Kidney (tissue), 14 donors: ENCODE results near the gene AQP9. TPM values are rescaled to one million over a fixed set of nuclear protein-coding genes. Genes with fewer than 3 reads are reported as not detected.

Experiments
- DNase-seq, 5 donors: peaks; one replicate each; pipeline ENCODE4 v3.0.0-alpha.2; 2013 to 2020
- FAIRE-seq: peaks from 2 replicates; lab custom pipeline; 2012; peaks lifted over from hg19 to GRCh38; lab: Jason Lieb, UNC
- H3K27ac ChIP-seq, 2 donors: one replicate each; pipeline ENCODE4 v1.7.0; 2013; ENCODE audit warnings: low read depth in 2 of 2, low read length in 2 of 2, inconsistent platforms in 1 of 2
- H3K27me3 ChIP-seq: one replicate; pipeline ENCODE4 v1.7.1; 2013; ENCODE audit warnings: low read length, inconsistent platforms; ENCODE audit not compliant: control insufficient read depth, insufficient read depth
- H3K36me3 ChIP-seq, 3 donors: one replicate each; pipeline versions ENCODE4 v1.7.0 to v1.7.1; 2013; ENCODE audit warnings: low read length in 3 of 3, control low read depth in 1 of 3, inconsistent platforms in 1 of 3; ENCODE audit not compliant: insufficient read depth in 3 of 3, control insufficient read depth in 2 of 3
- H3K4me1 ChIP-seq, 3 donors: one replicate each; pipeline versions ENCODE4 v1.7.0 to v1.7.1; 2013; ENCODE audit warnings: low read length in 3 of 3, inconsistent platforms in 1 of 3, low read depth in 1 of 3; ENCODE audit not compliant: control insufficient read depth in 2 of 3, insufficient read depth in 2 of 3
- H3K4me3 ChIP-seq, 3 donors: one replicate each; pipeline versions ENCODE4 v1.7.0 to v1.8.1; 2013; ENCODE audit warnings: low read length in 3 of 3, control low read depth in 1 of 3, inconsistent platforms in 1 of 3
- H3K9ac ChIP-seq, 3 donors: one replicate each; pipeline versions ENCODE4 v1.7.0 to v1.7.1; 2013; ENCODE audit warnings: low read length in 3 of 3, control low read depth in 1 of 3, inconsistent platforms in 1 of 3
- H3K9me3 ChIP-seq, 3 donors: one replicate each; pipeline versions ENCODE4 v1.7.0 to v1.7.1; 2013; ENCODE audit warnings: low read length in 3 of 3, control low read depth in 1 of 3, inconsistent platforms in 1 of 3; ENCODE audit not compliant: control insufficient read depth in 2 of 3, insufficient read depth in 1 of 3
- CTCF ChIP-seq: IDR thresholded peaks from 3 replicates; pipeline ENCODE4 v1.5.1; 2012; ENCODE audit warnings: mild to moderate bottlenecking, moderate library complexity, borderline replicate concordance; ENCODE audit not compliant: insufficient read depth; ENCODE audit errors: extremely low read depth
- intact Hi-C: fragments of 100-400 bp; cut with DNase I; formaldehyde crosslinking; loops from one replicate; pipeline ENCODE4 v1.11.1; 2022
- polyA plus RNA-seq: library from polyadenylated mRNA; stranded (reverse); fragments of 350-450 nt; fragmentation: Illumina TruSeq; extraction: RNeasy Lipid Tissue Mini Kit (QIAGEN cat#74804); gene quantifications from one replicate; pipeline ENCODE4 v1.2.3, GENCODE V29; 2014; ENCODE audit warnings: low read depth, low replicate concordance; ENCODE audit not compliant: insufficient read depth
- total RNA-seq: library from RNA; stranded (reverse); fragmentation: NEBNext Ultra II Directional; extraction: Animal tissue kit (Norgen Biotek cat#: 25700); gene quantifications from one replicate; pipeline ENCODE4 v1.2.1, GENCODE V29; 2021
- donor health status: control.
- donor health status: control.
- donor health status: control.
- donor health status: control.
- donor health status: control.
- donor health status: DM: yes; HTN: yes; CAD: no.
- donor health status: Normal renal cell carcinoma (clear cell type).

The AQP9 gene
- total and polyA plus RNA-seq, 2 donors from 2014 or later: 0.30 to 1.4 TPM

DNA sequence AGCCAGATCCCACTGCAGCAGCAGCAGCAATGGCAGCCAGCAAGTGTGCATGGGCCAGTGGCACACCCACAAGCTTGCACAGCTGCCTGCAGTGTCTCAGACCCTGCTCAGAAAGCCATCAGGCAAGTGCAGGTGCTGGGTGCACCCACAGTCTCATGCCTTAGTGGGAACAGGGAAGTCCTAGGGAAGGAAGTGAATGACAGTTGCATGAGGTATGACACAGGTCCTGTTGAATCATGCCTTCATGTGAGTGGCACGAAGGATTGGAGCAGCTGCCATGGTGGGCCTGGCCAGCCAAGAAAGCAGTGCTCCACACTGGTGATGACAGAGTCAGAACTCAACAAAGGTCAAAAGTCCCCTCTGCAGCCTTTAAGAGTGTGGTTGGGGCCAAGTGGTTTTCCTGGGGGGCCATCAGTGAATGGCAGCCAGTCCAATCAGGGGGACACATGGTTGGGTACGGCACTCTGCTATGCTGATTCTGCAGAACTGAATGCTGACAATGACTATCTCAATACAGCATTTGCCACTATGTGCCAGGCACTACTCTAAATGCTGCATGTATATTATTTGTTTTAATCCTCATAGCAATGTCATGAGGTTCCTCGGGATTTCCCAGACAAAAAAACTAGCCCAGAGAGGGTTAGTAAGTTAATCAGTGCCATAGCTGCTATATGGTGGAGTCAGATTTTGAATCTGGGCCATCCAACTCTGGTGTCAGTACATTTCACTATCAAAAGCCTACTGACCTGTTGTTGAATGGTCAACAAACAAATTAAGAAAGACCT, 94.3 kb downstream of the AQP9 start:
- Histone ChIP-seq H3K27me3 (no peaks in the 10 kb centered on the region), H3K9ac (no peak overlapping the region), H3K9me3 (no peaks in the 10 kb centered on the region), H3K4me3 (no peak overlapping the region), H3K36me3 (no peaks in the 10 kb centered on the region), H3K4me1 (peaks cover 3 to 16% (median 9%) of the 10 kb centered on the region in 3 donors), H3K27ac (no peak overlapping the region)
- TF ChIP-seq CTCF: no peak
- DNase-seq: no peak
- intact Hi-C loops: no loop called here
- FAIRE-seq: no peak

GRCh38 chr15:58233341-58233740, 95.2 kb downstream of the AQP9 start:
- Histone ChIP-seq H3K4me1 (peaks cover 3 to 11% (median 9%) of the 10 kb centered on the region in 3 donors), H3K27me3 (no peaks in the 10 kb centered on the region), H3K4me3 (no peak overlapping the region), H3K9me3 (no peaks in the 10 kb centered on the region), H3K36me3 (no peaks in the 10 kb centered on the region), H3K9ac (no peak overlapping the region), H3K27ac (no peak overlapping the region)
- TF ChIP-seq CTCF: no peak
- intact Hi-C loops: no loop called here
- FAIRE-seq (no peak), DNase-seq (no peak)

Other genes starting within 250 kb of the AQP9 start
- 113 TPM for gene ALDH1A2, start 72.7 kb upstream of the AQP9 start, total RNA-seq
- gene ALDH1A2, start 72.7 kb upstream of the AQP9 start, polyA plus RNA-seq: 24.4 TPM